ENCODE measurements around the gene ADIPOR2.

The ADIPOR2 gene

GRCh38 chr12:1819050-1819449 is 128.2 kb downstream of the ADIPOR2 start:
- no peak for DNase-seq

DNA sequence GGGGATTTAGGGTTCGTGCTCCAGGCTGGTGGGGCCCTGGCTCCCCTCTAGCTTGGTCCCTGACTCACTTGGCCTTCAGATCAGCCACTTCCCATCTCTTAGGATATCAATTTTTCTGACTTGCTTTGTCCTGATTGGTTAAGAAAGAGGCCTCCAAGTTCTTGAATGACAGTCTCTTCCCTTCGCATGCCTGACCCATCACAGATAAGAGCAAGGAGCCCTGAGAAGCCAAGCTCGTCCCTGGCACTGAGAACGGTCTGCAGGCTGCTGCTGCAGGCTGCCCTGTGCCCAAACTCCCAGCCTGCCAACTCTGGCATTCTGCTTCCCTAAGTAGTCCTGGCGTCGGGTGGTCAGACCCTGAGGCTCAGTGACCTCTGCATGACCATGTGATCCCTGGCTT is 128.7 kb downstream of the ADIPOR2 start:
- no peak for DNase-seq

GRCh38 chr12:1820191-1820895 is 129.5 kb downstream of the ADIPOR2 start, which contains the start of gene LRTM2:
LRTM2 (plus strand) TSS chr12:1820565; CDS start chr12:1828149, 7,584 bp downstream.
- no peak for DNase-seq

GRCh38 chr12:1820896-1821291 is 130.0 kb downstream of the ADIPOR2 start:
- no peak for DNase-seq

DNA sequence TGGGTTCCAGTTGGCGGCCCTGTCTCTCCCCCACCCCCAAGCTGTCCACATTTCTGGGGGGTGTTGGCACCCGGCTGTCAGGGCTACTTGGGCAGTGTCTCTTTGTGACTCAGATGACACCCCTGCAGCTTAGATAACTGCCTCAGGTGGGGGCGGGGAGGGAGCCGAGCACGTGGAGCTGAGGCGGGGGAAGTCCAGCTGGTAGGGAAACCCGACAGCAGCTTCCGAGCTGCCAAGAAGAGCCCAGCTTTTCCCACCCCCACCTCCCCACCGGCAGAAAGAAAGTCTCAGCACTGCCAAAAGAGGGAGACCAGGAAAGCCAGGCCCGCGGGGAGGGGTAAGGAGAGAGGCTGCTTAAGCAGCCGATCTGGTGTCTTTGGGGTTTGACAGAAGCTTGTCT is 130.9 kb downstream of the ADIPOR2 start:
- no peak for DNase-seq

GRCh38 chr12:1822699-1823098 is 131.8 kb downstream of the ADIPOR2 start:
- no peak for DNase-seq

- no peak for DNase-seq
These were observed 132.4 kb downstream of the ADIPOR2 start for GRCh38 chr12:1823237-1823636.

GRCh38 chr12:1825382-1826102 is 134.7 kb downstream of the ADIPOR2 start:
- no peak for DNase-seq

GRCh38 chr12:1826401-1826800 is 135.5 kb downstream of the ADIPOR2 start:
- DNase-seq, result no peak

GRCh38 chr12:1826867-1827705 is 136.2 kb downstream of the ADIPOR2 start:
- no peak for DNase-seq

GRCh38 chr12:1827826-1828805 is 137.2 kb downstream of the ADIPOR2 start:
- no peak for DNase-seq

GRCh38 chr12:1828856-1829255 is 138.0 kb downstream of the ADIPOR2 start:
- DNase-seq, result no peak

DNA sequence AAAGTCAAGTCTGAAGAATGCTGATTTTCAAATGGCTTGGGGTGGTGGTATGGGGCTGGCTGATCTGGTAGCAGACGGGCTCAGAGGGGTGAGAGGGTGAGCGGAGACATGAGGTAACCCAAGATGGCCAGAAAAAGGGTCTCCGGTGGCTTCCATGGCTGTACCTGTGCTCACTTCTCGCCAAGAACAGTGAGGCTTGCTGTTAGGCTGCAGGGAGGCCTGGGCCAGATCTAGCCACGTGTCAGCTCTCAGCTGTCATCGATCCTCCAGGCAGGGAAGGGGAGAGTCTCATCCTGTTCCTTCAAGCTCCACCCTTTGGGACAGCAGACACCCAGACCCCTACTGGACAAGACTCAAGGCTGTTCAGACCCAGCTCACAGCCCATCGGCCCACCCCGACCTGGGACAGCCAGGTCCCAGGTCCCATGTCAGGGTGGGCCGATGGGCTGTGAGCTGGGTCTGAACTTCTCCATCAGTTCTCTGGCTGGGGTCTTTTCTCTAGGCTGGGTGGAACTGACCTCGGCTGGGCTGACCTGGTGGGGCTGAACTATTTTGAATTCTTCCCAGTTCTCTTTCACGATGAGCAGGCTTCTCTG is 138.5 kb downstream of the ADIPOR2 start:
- no peak for DNase-seq

DNA sequence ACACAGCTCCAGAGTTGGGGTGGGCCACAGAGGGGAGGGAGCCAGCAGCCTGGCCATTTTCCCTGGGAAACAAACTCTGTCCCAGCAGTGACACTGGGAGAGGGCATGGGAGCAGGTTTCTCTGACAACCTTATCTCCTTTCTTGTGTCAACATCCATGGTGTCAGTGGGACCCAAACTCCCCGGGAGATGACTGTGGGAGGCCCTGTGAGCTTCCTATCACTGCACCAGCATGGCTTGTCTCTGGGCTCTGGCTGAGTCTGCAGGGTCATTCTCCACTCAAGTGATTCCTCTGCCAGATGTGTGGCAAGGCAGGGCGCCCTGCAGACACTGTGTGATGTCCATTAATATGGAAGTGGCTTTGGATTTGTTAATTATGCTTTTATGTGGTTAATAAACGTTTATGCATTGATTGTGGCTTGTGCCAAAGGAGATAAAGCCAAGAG is 139.6 kb downstream of the ADIPOR2 start:
- DNase-seq, result no peak

- DNase-seq, result no peak
These were observed 140.4 kb downstream of the ADIPOR2 start for GRCh38 chr12:1830981-1831963.

DNA sequence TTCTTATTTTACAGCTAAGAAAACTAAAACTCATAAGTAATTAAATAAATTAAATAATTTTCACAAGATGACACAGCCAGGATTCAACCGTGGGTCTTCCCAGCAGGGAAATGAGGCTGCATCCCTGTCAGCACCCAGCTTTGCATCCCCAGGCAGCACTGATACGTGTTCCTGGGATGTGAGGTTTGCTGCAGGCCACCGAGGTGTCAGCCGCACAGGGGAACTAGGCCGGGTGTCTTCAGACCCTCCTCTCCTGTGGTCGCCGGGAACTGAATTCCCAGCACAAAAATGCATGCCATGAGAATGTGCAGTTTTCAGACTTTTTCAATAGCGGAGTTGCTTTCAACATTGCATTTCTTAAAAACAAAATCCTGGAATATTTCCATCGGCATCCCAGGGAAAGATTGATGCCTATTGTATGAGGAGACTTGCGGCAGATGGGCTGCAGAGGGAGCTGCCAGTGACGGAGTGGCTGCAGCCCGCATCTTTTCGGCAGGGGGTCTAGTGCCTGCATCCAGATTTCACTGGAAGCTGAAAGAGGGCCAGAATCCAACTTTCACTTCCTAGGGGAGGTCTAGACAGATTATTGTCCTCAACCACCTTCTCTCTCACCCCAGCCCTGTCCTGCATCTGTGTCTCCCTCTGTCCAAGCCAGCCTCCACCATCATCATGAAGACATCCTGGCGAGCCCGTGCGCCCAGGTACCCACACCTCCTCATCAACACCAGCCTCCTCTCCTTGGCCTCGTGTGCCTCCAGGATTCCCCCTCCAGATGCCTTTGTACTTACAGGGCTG is 142.1 kb downstream of the ADIPOR2 start:
- no peak for DNase-seq

DNA sequence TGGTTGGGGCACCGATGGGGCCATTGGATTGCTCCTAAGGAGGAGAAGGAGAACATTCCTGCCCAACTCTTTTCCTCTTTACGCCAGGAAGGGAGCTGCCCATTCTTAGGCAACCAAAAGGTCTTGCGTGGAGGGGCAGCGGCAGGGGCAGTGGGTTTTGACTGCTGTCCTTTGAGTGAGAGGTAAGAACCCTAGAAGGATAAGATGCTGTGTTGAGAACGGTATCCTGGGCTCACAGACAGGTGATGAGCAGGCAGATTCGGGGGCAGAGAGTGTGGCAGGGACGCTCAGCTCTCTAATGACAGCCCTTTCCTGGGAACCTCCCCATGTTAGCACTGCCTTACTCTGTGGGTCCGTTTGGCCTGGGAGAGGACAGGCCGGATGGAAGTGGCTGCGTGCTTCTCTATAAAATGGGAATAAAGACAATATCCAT is 142.7 kb downstream of the ADIPOR2 start:
- DNase-seq, result no peak

DNA sequence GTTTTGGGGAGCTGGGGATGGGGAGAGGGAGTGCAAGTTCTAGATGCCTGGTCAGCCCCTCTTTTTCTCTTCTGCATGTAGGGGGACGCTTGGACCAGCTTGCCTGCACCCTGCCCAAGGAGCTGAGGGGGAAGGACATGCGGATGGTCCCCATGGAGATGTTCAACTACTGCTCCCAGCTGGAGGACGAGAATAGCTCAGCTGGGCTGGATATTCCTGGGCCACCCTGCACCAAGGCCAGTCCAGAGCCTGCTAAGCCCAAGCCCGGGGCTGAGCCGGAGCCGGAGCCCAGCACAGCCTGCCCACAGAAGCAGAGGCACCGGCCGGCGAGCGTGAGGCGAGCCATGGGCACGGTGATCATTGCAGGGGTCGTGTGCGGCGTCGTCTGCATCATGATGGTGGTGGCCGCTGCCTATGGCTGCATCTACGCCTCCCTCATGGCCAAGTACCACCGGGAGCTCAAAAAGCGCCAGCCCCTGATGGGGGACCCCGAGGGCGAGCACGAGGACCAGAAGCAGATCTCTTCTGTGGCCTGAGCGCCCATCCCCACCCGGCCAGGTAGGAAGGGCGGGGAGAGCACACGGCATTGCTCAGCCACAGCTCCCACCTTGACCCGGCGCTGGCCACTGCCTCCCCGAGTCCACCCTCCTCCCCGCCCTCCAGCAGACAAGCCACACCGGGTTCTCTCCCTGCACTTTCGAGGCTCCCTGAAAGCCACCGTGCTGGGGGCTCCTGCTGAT is 143.5 kb downstream of the ADIPOR2 start:
- DNase-seq, result no peak
